Left ventricle myocardium inferior (tissue), 1 donor: ENCODE results near the gene OTOS. TPM values are rescaled to one million over a fixed set of nuclear protein-coding genes. Genes with fewer than 3 reads are reported as not detected.

Experiments used
- DNase-seq: peaks from one replicate; pipeline ENCODE4 v3.0.0-alpha.2; 2020
- H3K27ac ChIP-seq: fragments of 200-600 bp; replicated peaks from 2 replicates; pipeline ENCODE4 v1.8.0; 2021
- H3K27me3 ChIP-seq: fragments of 200-600 bp; 2 replicates; pipeline ENCODE4 v1.8.0; 2021; ENCODE audit warnings: low read depth
- H3K36me3 ChIP-seq: fragments of 200-600 bp; 2 replicates; pipeline ENCODE4 v1.8.0; 2021
- H3K4me1 ChIP-seq: fragments of 200-600 bp; 2 replicates; pipeline ENCODE4 v1.8.0; 2021
- H3K4me3 ChIP-seq: fragments of 200-600 bp; 2 replicates; pipeline ENCODE4 v1.8.0; 2021; ENCODE audit warnings: mild to moderate bottlenecking, moderate library complexity
- H3K9me3 ChIP-seq: fragments of 200-600 bp; replicated peaks from 2 replicates; pipeline ENCODE4 v1.8.0; 2021
- intact Hi-C: fragments of 100-400 bp; cut with micrococcal nuclease; formaldehyde crosslinking; loops from one replicate; pipeline ENCODE4 v1.11.0; 2022
- long read RNA-seq: library from polyadenylated mRNA; unstranded; transcript quantifications from one replicate; pipeline ENCODE4 v2.0.0, GENCODE V29; 2021
- total RNA-seq: library from RNA; stranded (reverse); fragmentation: NEBNext Ultra II Directional; extraction: Animal tissue kit (Norgen Biotek cat#: 25700); gene quantifications from one replicate; pipeline ENCODE4 v1.2.1, GENCODE V29; 2021
- TF ChIP-seq, protein P1 (sequence below): fragments of 200-600 bp; IDR thresholded peaks from 2 replicates; pipeline ENCODE4 v1.8.0; 2021; ENCODE audit warnings: antibody characterized with exemption, mild to moderate bottlenecking, borderline replicate concordance
- donor health status: DM: no; HTN: yes; CAD: no; lungs with severe emphysema.

Gene OTOS
- total RNA-seq = not detected
- long read RNA-seq = 0 reads

DNA sequence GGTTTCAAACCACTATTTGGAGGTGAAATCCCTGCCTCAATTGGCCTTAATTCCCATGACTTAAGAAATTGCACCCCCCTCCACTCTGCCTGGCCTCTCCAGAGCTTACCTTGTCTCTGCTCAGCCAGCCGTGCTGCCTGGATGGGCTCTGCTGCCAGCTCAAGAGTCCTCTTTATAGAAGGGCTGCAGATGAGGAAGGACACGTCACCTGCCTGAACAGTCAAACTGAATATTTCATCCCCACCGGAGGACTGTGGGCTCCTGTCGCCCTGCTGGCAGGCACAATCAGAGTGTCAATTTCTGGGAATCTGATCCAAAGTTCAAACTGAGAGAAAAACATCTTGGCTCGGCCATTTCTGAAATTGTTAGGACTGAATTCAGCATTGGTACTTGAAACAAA, at the start of gene OTOS:
Gene OTOS, minus strand, starts transcription at position 148 of the 400 bp plus-strand sequence. CDS start 332 bp downstream, outside the sequence.
- no peak for DNase-seq
- H3K4me1 ChIP-seq = peaks cover 14% of the 10 kb centered on the region
- no peak within 1 kb of the TSS for H3K4me3 ChIP-seq
- intact Hi-C loops = no loop called here
- H3K27ac ChIP-seq = no peak within 1 kb of the TSS
- TF ChIP-seq, protein P1, sequence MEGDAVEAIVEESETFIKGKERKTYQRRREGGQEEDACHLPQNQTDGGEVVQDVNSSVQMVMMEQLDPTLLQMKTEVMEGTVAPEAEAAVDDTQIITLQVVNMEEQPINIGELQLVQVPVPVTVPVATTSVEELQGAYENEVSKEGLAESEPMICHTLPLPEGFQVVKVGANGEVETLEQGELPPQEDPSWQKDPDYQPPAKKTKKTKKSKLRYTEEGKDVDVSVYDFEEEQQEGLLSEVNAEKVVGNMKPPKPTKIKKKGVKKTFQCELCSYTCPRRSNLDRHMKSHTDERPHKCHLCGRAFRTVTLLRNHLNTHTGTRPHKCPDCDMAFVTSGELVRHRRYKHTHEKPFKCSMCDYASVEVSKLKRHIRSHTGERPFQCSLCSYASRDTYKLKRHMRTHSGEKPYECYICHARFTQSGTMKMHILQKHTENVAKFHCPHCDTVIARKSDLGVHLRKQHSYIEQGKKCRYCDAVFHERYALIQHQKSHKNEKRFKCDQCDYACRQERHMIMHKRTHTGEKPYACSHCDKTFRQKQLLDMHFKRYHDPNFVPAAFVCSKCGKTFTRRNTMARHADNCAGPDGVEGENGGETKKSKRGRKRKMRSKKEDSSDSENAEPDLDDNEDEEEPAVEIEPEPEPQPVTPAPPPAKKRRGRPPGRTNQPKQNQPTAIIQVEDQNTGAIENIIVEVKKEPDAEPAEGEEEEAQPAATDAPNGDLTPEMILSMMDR = no peak
- H3K27me3 ChIP-seq = peaks cover 49% of the 10 kb centered on the region
- H3K36me3 ChIP-seq = no peaks in the 10 kb centered on the region
- no peaks in the 10 kb centered on the region for H3K9me3 ChIP-seq

DNA sequence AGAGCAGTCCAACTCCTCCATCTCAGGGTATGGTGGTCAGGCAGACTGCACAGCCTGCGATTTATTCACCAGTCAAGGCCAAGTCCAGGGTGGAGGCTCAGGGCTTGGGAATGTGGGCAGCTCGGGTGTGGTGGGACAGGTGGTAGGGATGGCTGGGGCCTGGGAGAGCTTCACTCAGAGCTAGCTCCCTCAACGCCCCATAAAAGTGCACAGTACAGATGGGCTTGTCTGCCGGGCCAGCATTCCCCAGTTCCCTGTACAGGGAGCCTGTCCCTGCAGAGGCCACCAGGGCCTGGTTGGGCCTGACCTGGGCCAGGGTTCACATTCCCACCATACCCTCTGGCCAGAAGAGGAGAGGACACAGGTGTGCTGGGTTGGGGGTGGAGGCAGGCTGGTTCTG, 49.2 kb upstream of the OTOS start:
- no peak for DNase-seq
- peaks cover 46% of the 10 kb centered on the region for H3K27me3 ChIP-seq
- no peaks in the 10 kb centered on the region for H3K9me3 ChIP-seq
- intact Hi-C loops = no loop called here
- H3K27ac ChIP-seq = no peak overlapping the region
- TF ChIP-seq, protein P1 = no peak
- H3K36me3 ChIP-seq = no peaks in the 10 kb centered on the region
- H3K4me3 ChIP-seq = no peak overlapping the region
- H3K4me1 ChIP-seq = no peaks in the 10 kb centered on the region

DNA sequence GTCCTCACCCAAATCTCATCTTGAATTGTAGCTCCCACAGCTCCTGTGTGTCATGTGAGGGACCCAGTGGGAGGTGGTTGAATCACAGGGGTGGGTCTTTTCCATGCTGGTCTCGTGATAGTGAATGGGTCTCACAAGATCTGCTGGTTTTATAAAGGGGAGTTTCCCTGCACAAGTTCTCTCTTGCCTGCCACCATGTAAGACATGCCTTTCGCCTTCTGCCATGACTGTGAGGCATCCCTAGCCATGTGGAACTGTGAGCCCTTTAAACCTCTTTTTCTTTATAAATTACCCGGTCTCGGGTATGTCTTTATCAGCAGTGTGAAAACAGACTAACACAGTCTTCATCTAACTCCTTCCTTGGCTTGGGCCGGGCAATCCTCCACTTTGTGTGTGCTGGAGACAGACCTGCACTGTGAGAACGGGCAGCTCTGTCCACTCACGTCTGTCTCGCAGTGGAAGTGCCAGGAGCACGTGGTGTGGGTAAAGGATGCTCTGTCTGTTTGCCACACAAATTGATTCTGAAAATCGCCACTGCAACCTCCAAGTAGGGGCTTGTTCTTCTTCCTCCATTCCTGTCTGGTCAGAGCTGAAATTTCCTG, 47.6 kb upstream of the OTOS start:
- TF ChIP-seq, protein P1 = no peak
- Histone ChIP-seq H3K9me3 (no peaks in the 10 kb centered on the region), H3K4me1 (no peaks in the 10 kb centered on the region), H3K36me3 (no peaks in the 10 kb centered on the region), H3K27me3 (peaks cover 61% of the 10 kb centered on the region), H3K27ac (no peak overlapping the region), H3K4me3 (no peak overlapping the region)
- intact Hi-C loops = no loop called here
- DNase-seq = no peak

DNA sequence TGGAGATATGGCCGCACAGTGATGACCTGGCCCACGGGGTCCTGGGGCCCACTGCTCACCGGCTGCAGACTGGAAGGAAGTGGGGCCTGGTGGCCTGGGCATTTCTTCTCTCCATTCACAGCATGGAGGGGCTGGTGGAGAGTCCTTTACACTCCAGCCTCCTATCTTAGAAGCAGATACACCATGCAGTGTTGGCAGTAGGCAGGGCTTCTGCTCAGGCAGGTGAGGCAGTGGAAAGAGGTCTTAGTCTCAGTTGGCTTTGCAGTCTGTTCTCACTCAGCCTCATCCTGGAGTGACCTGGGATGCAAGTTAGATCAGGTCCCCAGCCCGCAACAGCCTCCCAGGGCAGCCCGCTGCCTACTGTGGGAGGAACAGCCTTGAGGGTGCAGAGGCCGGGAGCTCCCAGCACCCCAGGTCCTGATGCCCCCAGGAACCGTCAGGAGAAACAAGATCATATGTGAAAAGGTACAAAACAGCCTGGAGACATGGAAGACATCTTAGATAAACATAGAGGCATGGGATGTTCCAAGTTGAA, 45.8 kb upstream of the OTOS start:
- H3K4me1 ChIP-seq = no peaks in the 10 kb centered on the region
- no peak for DNase-seq
- no peak overlapping the region for H3K4me3 ChIP-seq
- H3K36me3 ChIP-seq = no peaks in the 10 kb centered on the region
- intact Hi-C loops = no loop called here
- H3K27ac ChIP-seq = no peak overlapping the region
- TF ChIP-seq, protein P1 = no peak
- peaks cover 57% of the 10 kb centered on the region for H3K27me3 ChIP-seq
- no peaks in the 10 kb centered on the region for H3K9me3 ChIP-seq

DNA sequence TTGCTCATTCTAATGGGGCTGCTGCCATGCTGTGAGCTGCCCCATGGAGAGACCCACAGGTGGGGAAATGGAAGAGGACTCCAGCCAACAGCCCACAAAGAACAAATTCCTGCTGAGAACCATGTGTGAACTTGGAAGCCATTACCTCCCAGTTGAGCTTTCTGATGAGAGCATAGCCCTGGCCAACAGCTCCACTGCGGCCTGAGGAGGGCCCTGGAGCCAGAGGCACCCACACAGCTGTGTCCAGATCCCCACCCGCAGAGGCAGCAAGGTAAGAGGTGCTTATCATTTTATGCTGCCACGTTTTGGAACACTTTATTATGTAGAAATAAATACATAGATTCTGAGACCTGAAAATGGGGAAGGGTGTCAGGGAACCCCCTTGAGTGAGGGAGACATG, 44.2 kb upstream of the OTOS start:
- Histone ChIP-seq H3K27me3 (peaks cover 62% of the 10 kb centered on the region), H3K27ac (no peak overlapping the region), H3K36me3 (no peaks in the 10 kb centered on the region), H3K9me3 (no peaks in the 10 kb centered on the region), H3K4me3 (no peak overlapping the region), H3K4me1 (no peaks in the 10 kb centered on the region)
- TF ChIP-seq, protein P1 = no peak
- DNase-seq = no peak
- intact Hi-C loops = no loop called here
